Activated CD8-positive, alpha-beta T cell treated with anti-CD3 and anti-CD28 coated beads, Interleukin-2, amount 10 ng/mL, durations not matched to agents 7 days and 5 days (primary cell): Measurements from ENCODE around the gene TASL. TPM values are rescaled to one million over a fixed set of nuclear protein-coding genes. Genes with fewer than 3 reads are reported as not detected.

Source experiments
- ATAC-seq: fragments of 150-1000 bp; cut with Tn5 transposase; one replicate; pipeline ENCODE4 v1.10.0; 2021; ENCODE audit warnings: moderate library complexity
- CTCF ChIA-PET: fragments of 350-600 bp; sonication (Branson Sonifier 250); formaldehyde crosslinking; loops from one replicate; lab custom pipeline; 2021; ENCODE audit warnings: antibody characterized with exemption; lab: Charles Lee
- POLR2A ChIA-PET: fragments of 350-600 bp; sonication (Branson Sonifier 250); formaldehyde crosslinking; loops from one replicate; lab custom pipeline; 2021; ENCODE audit warnings: antibody characterized with exemption; lab: Charles Lee
- DNase-seq: peaks from one replicate; pipeline ENCODE4 v3.0.0-alpha.2; 2020
- H3K27ac Mint-ChIP-seq: one replicate; pipeline ENCODE4 v1.8.0; 2021; ENCODE audit warnings: mild to moderate bottlenecking, mixed read lengths
- H3K27me3 Mint-ChIP-seq: one replicate; pipeline ENCODE4 v1.8.0; 2021; ENCODE audit warnings: low read depth, mixed read lengths
- H3K36me3 Mint-ChIP-seq: one replicate; pipeline ENCODE4 v1.8.0; 2021; ENCODE audit warnings: low read depth, mixed read lengths
- H3K4me1 Mint-ChIP-seq: one replicate; pipeline ENCODE4 v1.8.0; 2021; ENCODE audit warnings: low read depth, mixed read lengths
- H3K4me3 Mint-ChIP-seq: one replicate; pipeline ENCODE4 v1.8.0; 2021; ENCODE audit warnings: mild to moderate bottlenecking, mixed read lengths
- H3K9me3 Mint-ChIP-seq: one replicate; pipeline ENCODE4 v1.8.0; 2022; ENCODE audit warnings: mixed read lengths; ENCODE audit not compliant: insufficient read depth
- total RNA-seq, 2 experiments: library from RNA; stranded (reverse); gene quantifications; one replicate each; pipeline ENCODE4 v1.2.3, GENCODE V29; 2021

TASL gene
- 1 to 10 TPM; 3.0 to 3.1 TPM for total RNA-seq

- peaks cover 14% of the 10 kb centered on the region for H3K36me3 Mint-ChIP-seq
- no peaks in the 10 kb centered on the region for H3K27me3 Mint-ChIP-seq
- H3K4me3 Mint-ChIP-seq = peak within 1 kb of the TSS; percentile 85
- H3K27ac Mint-ChIP-seq = peak within 1 kb of the TSS; percentile 97
- ATAC-seq (peak; percentile 96), DNase-seq (peak; percentile 61)
- peaks cover 19% of the 10 kb centered on the region for H3K4me1 Mint-ChIP-seq
- no peaks in the 10 kb centered on the region for H3K9me3 Mint-ChIP-seq
- CTCF ChIA-PET = interaction anchor here (1.0 to 1.4 kb wide), 3 partner anchors 13 to 158 kb away, joined by 3 to 8 read pairs (median 4); no protein-coding TSS in a partner anchor
- POLR2A ChIA-PET = interaction anchor here (1.0 to 1.3 kb wide), 4 partner anchors 9 to 312 kb away, joined by 3 to 5 read pairs (median 4); partner anchors contain the start of genes GK and TAB3
Observed at GRCh38 chrX:30577362-30577991, at the start of gene TASL. Gene TASL (minus strand): TSS chrX:30577766. CDS start chrX:30560355, 17,411 bp downstream.

GRCh38 chrX:30626402-30626801 lies 48.8 kb upstream of the TASL start:
- DNase-seq = no peak
- no peak overlapping the region for H3K4me3 Mint-ChIP-seq
- ChIA-PET POLR2A (no interaction called here), CTCF (no interaction called here)
- H3K36me3 Mint-ChIP-seq = peaks cover under 1% of the 10 kb centered on the region
- H3K27me3 Mint-ChIP-seq = no peaks in the 10 kb centered on the region
- no peaks in the 10 kb centered on the region for H3K4me1 Mint-ChIP-seq
- no peak for ATAC-seq
- H3K27ac Mint-ChIP-seq = no peak overlapping the region
- H3K9me3 Mint-ChIP-seq = peaks cover 9% of the 10 kb centered on the region

- no peak for ATAC-seq
- peaks cover 9% of the 10 kb centered on the region for H3K9me3 Mint-ChIP-seq
- no peak for DNase-seq
- no peak overlapping the region for H3K27ac Mint-ChIP-seq
- peaks cover 2% of the 10 kb centered on the region for H3K27me3 Mint-ChIP-seq
- H3K4me1 Mint-ChIP-seq = no peaks in the 10 kb centered on the region
- POLR2A ChIA-PET = no interaction called here
- no peak overlapping the region for H3K4me3 Mint-ChIP-seq
- peaks cover 2% of the 10 kb centered on the region for H3K36me3 Mint-ChIP-seq
- CTCF ChIA-PET = interaction anchor here (0.7 kb wide), 1 partner anchor 14 kb away, joined by 3 read pairs; no protein-coding TSS in a partner anchor
Observed at GRCh38 chrX:30622361-30622760, 44.8 kb upstream of the TASL start.

GRCh38 chrX:30620980-30621618 lies 43.5 kb upstream of the TASL start:
- no peaks in the 10 kb centered on the region for H3K4me1 Mint-ChIP-seq
- POLR2A ChIA-PET = no interaction called here
- DNase-seq = no peak
- no peak overlapping the region for H3K27ac Mint-ChIP-seq
- H3K27me3 Mint-ChIP-seq = peaks cover 2% of the 10 kb centered on the region
- no peak overlapping the region for H3K4me3 Mint-ChIP-seq
- CTCF ChIA-PET = no interaction called here
- peaks cover 9% of the 10 kb centered on the region for H3K9me3 Mint-ChIP-seq
- ATAC-seq = no peak
- H3K36me3 Mint-ChIP-seq = peaks cover 2% of the 10 kb centered on the region

- CTCF ChIA-PET = no interaction called here
- ATAC-seq = no peak
- no peak overlapping the region for H3K27ac Mint-ChIP-seq
Observed at GRCh38 chrX:30620125-30620524, 42.6 kb upstream of the TASL start.

GRCh38 chrX:30618160-30618765 lies 40.7 kb upstream of the TASL start:
- Mint-ChIP-seq H3K27ac (no peak overlapping the region), H3K9me3 (peaks cover 9% of the 10 kb centered on the region), H3K36me3 (peaks cover 2% of the 10 kb centered on the region), H3K4me3 (no peak overlapping the region), H3K27me3 (peaks cover 2% of the 10 kb centered on the region), H3K4me1 (no peaks in the 10 kb centered on the region)
- ATAC-seq (no peak), DNase-seq (no peak)
- ChIA-PET POLR2A (no interaction called here), CTCF (no interaction called here)

More at GRCh38 chrX:30620125-30620524, 42.6 kb upstream of the TASL start:
- H3K4me3 Mint-ChIP-seq = no peak overlapping the region
- peaks cover 2% of the 10 kb centered on the region for H3K27me3 Mint-ChIP-seq
- DNase-seq = no peak
- POLR2A ChIA-PET = no interaction called here
- peaks cover 2% of the 10 kb centered on the region for H3K36me3 Mint-ChIP-seq
- H3K4me1 Mint-ChIP-seq = no peaks in the 10 kb centered on the region
- peaks cover 9% of the 10 kb centered on the region for H3K9me3 Mint-ChIP-seq

- ATAC-seq (no peak), DNase-seq (no peak)
- H3K4me1 Mint-ChIP-seq = no peaks in the 10 kb centered on the region
- no peaks in the 10 kb centered on the region for H3K9me3 Mint-ChIP-seq
- peaks cover 4% of the 10 kb centered on the region for H3K27me3 Mint-ChIP-seq
- no peaks in the 10 kb centered on the region for H3K36me3 Mint-ChIP-seq
- ChIA-PET CTCF (no interaction called here), POLR2A (no interaction called here)
- H3K4me3 Mint-ChIP-seq = no peak overlapping the region
- no peak overlapping the region for H3K27ac Mint-ChIP-seq
Observed at GRCh38 chrX:30615229-30615628, 37.7 kb upstream of the TASL start.

- H3K27me3 Mint-ChIP-seq = peaks cover 2% of the 10 kb centered on the region
- ATAC-seq (no peak), DNase-seq (no peak)
- H3K36me3 Mint-ChIP-seq = no peaks in the 10 kb centered on the region
- ChIA-PET CTCF (no interaction called here), POLR2A (no interaction called here)
- H3K27ac Mint-ChIP-seq = no peak overlapping the region
- H3K9me3 Mint-ChIP-seq = no peaks in the 10 kb centered on the region
- H3K4me3 Mint-ChIP-seq = no peak overlapping the region
- H3K4me1 Mint-ChIP-seq = no peaks in the 10 kb centered on the region
Observed at GRCh38 chrX:30613721-30614120, 36.2 kb upstream of the TASL start.

GRCh38 chrX:30612250-30612655 lies 34.7 kb upstream of the TASL start:
- no peak overlapping the region for H3K27ac Mint-ChIP-seq
- ATAC-seq (no peak), DNase-seq (no peak)
- CTCF ChIA-PET = no interaction called here
- H3K36me3 Mint-ChIP-seq = no peaks in the 10 kb centered on the region
- H3K4me3 Mint-ChIP-seq = no peak overlapping the region
- peaks cover 2% of the 10 kb centered on the region for H3K27me3 Mint-ChIP-seq
- H3K4me1 Mint-ChIP-seq = no peaks in the 10 kb centered on the region
- POLR2A ChIA-PET = no interaction called here
- no peaks in the 10 kb centered on the region for H3K9me3 Mint-ChIP-seq

- ATAC-seq = no peak
- CTCF ChIA-PET = no interaction called here
- no peaks in the 10 kb centered on the region for H3K36me3 Mint-ChIP-seq
- POLR2A ChIA-PET = no interaction called here
- no peaks in the 10 kb centered on the region for H3K9me3 Mint-ChIP-seq
- no peak overlapping the region for H3K4me3 Mint-ChIP-seq
- H3K4me1 Mint-ChIP-seq = no peaks in the 10 kb centered on the region
- H3K27ac Mint-ChIP-seq = no peak overlapping the region
- H3K27me3 Mint-ChIP-seq = peaks cover 2% of the 10 kb centered on the region
- no peak for DNase-seq
Observed at GRCh38 chrX:30610026-30610425, 32.5 kb upstream of the TASL start.

- no peak for ATAC-seq
- no peak for DNase-seq
- ChIA-PET CTCF (no interaction called here), POLR2A (no interaction called here)
- Mint-ChIP-seq H3K9me3 (no peaks in the 10 kb centered on the region), H3K4me1 (no peaks in the 10 kb centered on the region), H3K27me3 (no peaks in the 10 kb centered on the region), H3K4me3 (no peak overlapping the region), H3K36me3 (no peaks in the 10 kb centered on the region), H3K27ac (no peak overlapping the region)
Observed at GRCh38 chrX:30607155-30607554, 29.6 kb upstream of the TASL start.
